ENCODE data around the gene OLAH. TPM values are rescaled to one million over a fixed set of nuclear protein-coding genes. Genes with fewer than 3 reads are reported as not detected.

The OLAH gene
- total and polyA plus RNA-seq, 8 donors = not detected

- 6 to 7% methylated on average over 51 to 63 of the region's 63 CpGs for WGBS, 2 donors
- H3K27ac ChIP-seq = no peak within 1 kb of the TSS
These were observed 44.9 kb downstream of the OLAH start, which contains the start of gene ACBD7 for GRCh38 chr10:15088428-15089261. ACBD7 (minus strand) TSS chr10:15088776; CDS start chr10:15088728, 48 bp downstream.

DNA sequence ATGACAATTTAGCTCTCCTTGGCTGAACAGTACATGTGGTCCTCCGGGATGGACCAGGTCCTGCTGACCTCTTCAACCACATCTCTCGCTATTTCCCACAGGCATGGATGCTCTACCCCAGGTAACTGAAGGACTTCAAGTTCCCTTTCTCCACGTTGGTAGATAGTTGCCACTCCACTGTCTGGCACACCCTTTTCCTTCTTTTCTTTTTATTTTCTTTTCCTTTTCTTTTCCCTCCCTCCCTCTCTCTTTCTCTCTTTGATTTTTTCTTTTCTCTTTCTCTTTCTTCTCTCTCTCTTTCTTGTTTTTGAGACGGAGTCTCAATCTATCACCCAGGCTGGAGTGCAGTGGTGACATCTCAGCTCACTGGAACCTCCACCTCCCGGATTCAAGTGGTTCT is 47.7 kb downstream of the OLAH start:
- FAIRE-seq = no peak
- Histone ChIP-seq H3K36me3 (no peaks in the 10 kb centered on the region), H3K9me3 (no peaks in the 10 kb centered on the region), H3K27me3 (no peaks in the 10 kb centered on the region), H3K27ac (no peak overlapping the region), H3K4me1 (peaks cover 0 to 5% (median 5%) of the 10 kb centered on the region in 3 donors), H3K4me3 (no peak overlapping the region)
- ATAC-seq = no peak
- intact Hi-C loops (cut with DNase I) = no loop called here
- 68 to 80% methylated on average over 5 of the region's 5 CpGs for WGBS, 2 donors
- TF ChIP-seq CTCF (IDR thresholded peaks at IDR 0.05) = no peak
- no peak for DNase-seq

More at GRCh38 chr10:15088428-15089261, 44.9 kb downstream of the OLAH start, which contains the start of gene ACBD7:
- H3K9me3 ChIP-seq = no peaks in the 10 kb centered on the region
- no peaks in the 10 kb centered on the region for H3K27me3 ChIP-seq
- no peaks in the 10 kb centered on the region for H3K36me3 ChIP-seq
- H3K4me3 ChIP-seq = peak within 1 kb of the TSS; percentile 55 to 68 (median 59)
- TF ChIP-seq CTCF (IDR thresholded peaks at IDR 0.05) = peak; percentile 49 to 69 (median 60)
- FAIRE-seq (no peak), ATAC-seq (peak; percentile 96 to 99 (median 98)), DNase-seq (peak; percentile 67 to 93 (median 79))
- H3K4me1 ChIP-seq = peaks cover 0 to 3% (median 0%) of the 10 kb centered on the region in 3 donors
- intact Hi-C loops (cut with DNase I) = no loop called here

GRCh38 chr10:15092855-15093408 is 49.2 kb downstream of the OLAH start:
- WGBS, 2 donors = 77 to 89% methylated on average over 16 of the region's 16 CpGs
- no peaks in the 10 kb centered on the region for H3K27me3 ChIP-seq
- H3K4me1 ChIP-seq = peaks cover 0 to 6% (median 6%) of the 10 kb centered on the region in 3 donors
- no peak for TF ChIP-seq CTCF (IDR thresholded peaks at IDR 0.05)
- ATAC-seq (no peak), DNase-seq (no peak), FAIRE-seq (no peak)
- no peaks in the 10 kb centered on the region for H3K9me3 ChIP-seq
- intact Hi-C loops (cut with DNase I) = no loop called here
- no peaks in the 10 kb centered on the region for H3K36me3 ChIP-seq
- no peak overlapping the region for H3K27ac ChIP-seq
- no peak overlapping the region for H3K4me3 ChIP-seq

DNA sequence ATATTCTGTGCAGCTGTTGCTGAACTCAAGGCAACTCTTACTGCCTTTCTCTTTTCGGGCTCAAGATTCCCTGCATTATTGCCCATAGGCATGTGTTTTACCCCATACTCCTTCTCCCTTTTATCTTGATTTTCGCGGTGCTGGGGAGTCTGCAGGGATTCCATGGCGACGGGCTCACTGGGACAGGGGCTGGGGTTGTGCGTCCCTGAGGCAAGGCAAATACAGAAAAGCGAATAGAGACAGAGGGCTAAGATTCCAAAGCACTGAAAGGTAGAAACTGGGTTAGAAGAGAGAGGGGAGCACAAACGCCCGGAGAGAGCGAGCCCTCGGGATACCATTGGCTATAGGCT is 52.9 kb downstream of the OLAH start:
- Histone ChIP-seq H3K36me3 (no peaks in the 10 kb centered on the region), H3K27me3 (no peaks in the 10 kb centered on the region), H3K27ac (peak overlapping the region; percentile 93 to 97 (median 96)), H3K9me3 (no peaks in the 10 kb centered on the region), H3K4me1 (peaks cover 0 to 21% (median 16%) of the 10 kb centered on the region in 3 donors), H3K4me3 (peak overlapping the region; percentile 79 to 98 (median 93))
- WGBS, 2 donors = 0% methylated on average over 11 of the region's 11 CpGs
- no peak for TF ChIP-seq CTCF (IDR thresholded peaks at IDR 0.05)
- intact Hi-C loops (cut with DNase I) = no loop called here
- no peak for DNase-seq
- ATAC-seq = peak in 3 of 4 donors; percentile 5 to 35 (median 24)
- FAIRE-seq = no peak

Data from pancreas (tissue), 10 donors.